Measurements from ENCODE around the gene SERPINA4.
"Not testable (repeated sequence)": the region's sequence is repeated elsewhere in the genome, so short reads cannot be mapped to it uniquely, and the experiment has no call there.

Gene SERPINA4

DNA sequence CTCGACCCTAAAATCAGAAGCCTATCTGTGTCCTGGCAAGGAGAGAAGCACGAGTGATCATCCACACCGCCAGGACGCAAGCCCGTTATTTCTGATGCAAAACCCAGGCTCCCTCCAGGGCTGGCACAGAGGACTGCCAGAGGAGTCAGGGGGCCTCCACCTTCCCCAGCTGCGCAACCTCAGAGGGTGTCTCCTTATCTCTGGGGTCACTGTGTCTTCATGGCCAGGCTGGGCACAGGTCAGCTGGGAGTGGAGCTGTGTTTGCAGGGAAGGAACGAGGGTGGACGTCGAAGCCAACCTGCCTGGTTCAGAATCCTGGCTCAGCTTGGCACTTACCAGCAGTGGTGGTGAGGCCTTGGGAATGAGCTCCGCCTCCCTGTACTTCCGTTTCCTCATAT lies 38.9 kb downstream of the SERPINA4 start:
- H3K4me1 Mint-ChIP-seq (ENCODE audit: low read depth) = no peaks in the 10 kb centered on the region
- H3K27me3 Mint-ChIP-seq = peaks cover 2% of the 10 kb centered on the region
- no peak overlapping the region for H3K4me3 Mint-ChIP-seq
- no peak overlapping the region for H3K27ac Mint-ChIP-seq
- no peaks in the 10 kb centered on the region for H3K36me3 Mint-ChIP-seq
- no peaks in the 10 kb centered on the region for H3K9me3 Mint-ChIP-seq (ENCODE audit: low read depth)

DNA sequence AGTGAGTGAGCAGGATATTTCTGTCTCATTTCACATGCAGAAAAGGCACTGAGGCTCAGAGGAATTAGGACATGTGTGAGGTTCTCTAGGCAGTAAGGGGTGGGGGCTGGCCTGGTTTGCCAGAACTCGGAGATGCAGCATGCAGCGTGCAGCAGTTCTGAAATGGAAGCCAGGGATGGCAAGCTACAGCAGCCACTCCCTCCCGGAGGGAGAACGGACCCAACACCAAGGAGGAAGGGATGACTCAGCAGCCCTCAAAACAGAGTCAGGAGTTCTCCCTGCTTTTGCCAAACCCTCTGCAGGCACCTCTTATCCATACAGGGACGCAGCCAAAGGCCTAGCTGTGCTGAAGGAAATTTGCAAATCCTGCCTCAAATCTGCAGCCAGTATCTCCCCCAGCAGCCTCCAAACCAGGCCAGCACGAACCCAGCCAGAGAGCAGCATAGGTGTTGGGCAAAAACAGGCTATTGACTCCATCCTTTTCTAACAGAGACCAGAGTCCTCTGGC lies 40.7 kb downstream of the SERPINA4 start:
- Mint-ChIP-seq H3K36me3 (no peaks in the 10 kb centered on the region), H3K4me1 (ENCODE audit: low read depth) (no peaks in the 10 kb centered on the region), H3K4me3 (no peak overlapping the region), H3K9me3 (ENCODE audit: low read depth) (no peaks in the 10 kb centered on the region), H3K27ac (no peak overlapping the region), H3K27me3 (no peaks in the 10 kb centered on the region)

DNA sequence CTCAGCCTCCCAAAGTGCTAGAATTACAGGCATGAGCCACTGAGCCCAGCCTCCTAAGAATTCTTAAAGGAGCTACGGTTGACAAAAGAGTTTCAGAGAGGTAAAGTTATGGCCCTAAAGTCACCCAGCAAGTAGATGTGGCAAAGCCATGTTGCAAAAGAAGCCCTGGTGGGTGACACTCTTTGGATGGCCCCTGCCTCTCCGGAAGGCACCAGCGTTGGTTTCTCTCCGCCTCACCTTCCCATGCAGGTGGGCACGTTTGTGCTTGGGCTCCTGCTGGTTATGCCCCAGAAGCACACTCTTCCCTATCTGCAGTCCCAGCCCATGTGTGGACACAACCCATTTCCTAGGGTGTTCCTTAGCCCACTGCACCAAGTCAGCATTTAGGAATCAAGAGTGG lies 41.5 kb downstream of the SERPINA4 start:
- Mint-ChIP-seq H3K4me1 (ENCODE audit: low read depth) (no peaks in the 10 kb centered on the region), H3K36me3 (no peaks in the 10 kb centered on the region), H3K9me3 (ENCODE audit: low read depth) (peaks cover 5% of the 10 kb centered on the region), H3K27ac (no peak overlapping the region), H3K27me3 (peaks cover 2% of the 10 kb centered on the region), H3K4me3 (no peak overlapping the region)

DNA sequence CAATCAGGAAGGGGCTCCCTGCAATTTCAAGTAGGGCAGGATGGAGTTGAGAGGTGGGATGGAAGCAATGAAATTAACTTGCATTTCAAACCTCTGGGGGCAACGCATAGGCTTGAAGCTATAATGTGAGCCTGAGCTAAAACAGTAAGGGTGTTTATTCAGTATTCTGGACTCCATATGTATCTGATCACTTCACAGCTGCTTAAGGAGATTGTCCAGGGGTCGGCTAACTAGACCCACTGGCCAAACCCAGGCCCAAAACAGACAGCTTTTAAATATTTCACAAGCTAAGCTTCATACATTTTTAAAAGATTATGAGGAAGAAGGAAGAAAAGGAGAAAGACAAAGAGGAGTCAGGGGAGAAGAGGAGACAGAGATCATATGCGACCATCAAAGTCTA lies 44.1 kb downstream of the SERPINA4 start:
- no peak overlapping the region for H3K4me3 Mint-ChIP-seq
- no peaks in the 10 kb centered on the region for H3K4me1 Mint-ChIP-seq (ENCODE audit: low read depth)
- H3K9me3 Mint-ChIP-seq (ENCODE audit: low read depth) = peaks cover 5% of the 10 kb centered on the region
- H3K27ac Mint-ChIP-seq = no peak overlapping the region
- H3K36me3 Mint-ChIP-seq = no peaks in the 10 kb centered on the region
- H3K27me3 Mint-ChIP-seq = peaks cover 2% of the 10 kb centered on the region

DNA sequence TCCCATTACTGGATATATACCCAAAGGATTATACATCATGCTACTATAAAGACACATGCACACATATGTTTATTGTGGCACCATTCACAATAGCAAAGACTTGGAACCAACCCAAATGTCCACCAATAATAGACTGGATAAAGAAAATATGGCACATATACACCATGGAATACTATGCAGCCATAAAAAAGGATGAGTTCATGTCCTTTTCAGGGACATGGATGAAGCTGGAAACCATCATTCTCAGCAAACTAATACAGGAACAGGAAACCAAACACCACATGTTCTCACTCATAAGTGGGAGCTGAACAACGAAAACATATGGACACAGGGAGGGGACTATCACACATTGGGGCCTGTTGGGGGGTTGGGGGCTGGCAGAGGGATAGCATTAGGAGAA lies 47.7 kb downstream of the SERPINA4 start:
- not testable (repeated sequence) for H3K9me3 Mint-ChIP-seq (ENCODE audit: low read depth); H3K27ac Mint-ChIP-seq; H3K27me3 Mint-ChIP-seq; H3K4me3 Mint-ChIP-seq; H3K4me1 Mint-ChIP-seq (ENCODE audit: low read depth); H3K36me3 Mint-ChIP-seq

DNA sequence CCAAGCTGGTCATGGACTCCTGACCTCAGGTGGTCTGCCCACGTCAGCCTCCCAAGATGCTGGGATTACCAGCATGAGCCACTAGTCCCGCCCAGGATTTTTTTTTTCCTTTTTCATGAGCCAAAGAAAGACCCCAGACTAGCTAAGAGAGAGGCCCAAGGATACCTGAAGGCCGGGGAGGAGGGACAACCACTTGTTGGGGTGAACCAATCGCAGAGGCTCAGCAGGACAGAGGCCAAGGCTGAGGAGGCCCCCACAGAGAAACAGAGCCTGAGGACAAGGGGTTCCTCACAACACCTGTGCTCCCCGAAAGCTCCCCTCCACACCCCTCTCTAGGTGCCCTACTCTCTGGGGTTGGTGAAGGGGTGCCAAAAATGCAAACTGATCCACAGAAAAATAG lies 49.9 kb downstream of the SERPINA4 start:
- H3K4me3 Mint-ChIP-seq = no peak overlapping the region
- H3K36me3 Mint-ChIP-seq = no peaks in the 10 kb centered on the region
- no peaks in the 10 kb centered on the region for H3K4me1 Mint-ChIP-seq (ENCODE audit: low read depth)
- H3K27ac Mint-ChIP-seq = no peak overlapping the region
- H3K27me3 Mint-ChIP-seq = peaks cover 2% of the 10 kb centered on the region
- H3K9me3 Mint-ChIP-seq (ENCODE audit: low read depth) = peaks cover 5% of the 10 kb centered on the region

DNA sequence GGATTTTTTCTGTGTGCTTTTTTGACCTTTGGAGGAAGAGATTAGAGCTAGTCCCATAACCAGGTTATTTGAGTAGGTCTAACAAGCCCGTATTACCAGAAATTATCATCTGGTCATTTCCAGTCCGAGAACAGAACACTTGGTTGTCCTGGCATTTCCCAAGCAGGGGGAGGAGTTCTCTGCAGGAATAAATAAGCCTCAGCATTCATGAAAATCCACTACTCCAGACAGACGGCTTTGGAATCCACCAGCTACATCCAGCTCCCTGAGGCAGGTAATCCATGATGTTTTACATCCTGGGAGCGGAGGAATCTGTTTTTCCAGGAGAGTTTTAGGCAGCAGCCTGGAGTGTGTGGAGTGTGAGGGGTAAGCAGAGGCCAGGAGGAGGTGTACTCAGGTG lies 50.9 kb downstream of the SERPINA4 start, which contains the start of gene SERPINA3:
SERPINA3 (plus strand) TSS at position 218 of the 400 bp plus-strand sequence. CDS start 2,051 bp downstream, outside the sequence.
- Mint-ChIP-seq H3K36me3 (no peaks in the 10 kb centered on the region), H3K27ac (no peak within 1 kb of the TSS), H3K4me3 (no peak within 1 kb of the TSS), H3K9me3 (ENCODE audit: low read depth) (peaks cover 5% of the 10 kb centered on the region), H3K27me3 (peaks cover 2% of the 10 kb centered on the region), H3K4me1 (ENCODE audit: low read depth) (no peaks in the 10 kb centered on the region)

DNA sequence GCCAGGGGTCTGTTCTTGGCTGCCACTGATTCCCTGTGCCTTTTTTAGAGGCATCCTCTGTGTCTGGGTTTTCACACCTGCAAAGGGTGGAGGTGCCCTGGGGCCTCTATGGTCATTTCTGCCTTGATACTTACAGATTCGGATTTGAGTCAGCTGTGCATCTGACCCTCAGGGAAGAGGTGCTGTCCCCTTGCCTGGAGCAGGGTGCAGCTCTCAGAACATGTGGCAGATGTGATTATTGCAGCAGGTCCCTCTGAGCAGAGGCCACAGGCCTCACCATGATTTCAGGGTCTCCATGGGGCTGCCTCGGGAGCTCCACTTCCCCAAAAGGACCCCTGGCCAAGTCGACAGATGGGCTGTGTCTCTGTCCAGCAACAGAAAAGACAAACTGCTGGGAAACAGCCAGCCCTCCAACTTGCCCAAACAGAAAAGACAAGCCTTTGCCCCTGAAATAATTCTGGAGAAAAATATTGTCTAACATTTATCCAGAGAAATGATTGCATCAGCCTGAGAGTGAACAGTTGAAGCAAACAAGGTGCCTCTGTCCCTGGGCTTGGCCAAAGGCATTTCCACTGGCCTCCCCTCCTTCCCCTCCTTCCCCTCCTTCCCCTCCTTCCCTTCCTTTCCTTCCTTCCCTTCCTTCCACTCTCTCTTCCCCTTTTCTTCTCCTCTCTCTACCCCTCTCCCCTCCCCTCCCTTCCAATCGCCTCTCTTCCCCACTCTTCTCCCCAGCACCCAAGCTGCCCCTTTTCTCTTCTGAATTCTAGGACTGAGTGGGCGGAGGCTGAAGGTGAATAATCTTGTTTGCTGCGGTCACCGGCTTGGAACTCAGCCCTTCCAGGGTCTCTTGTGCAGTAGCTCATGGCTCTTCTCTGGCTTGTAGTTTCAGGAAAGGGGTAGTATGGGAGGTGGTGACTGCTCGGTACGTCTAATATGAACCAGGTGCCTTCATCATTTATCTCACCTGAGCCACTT lies 51.6 kb downstream of the SERPINA4 start:
- Mint-ChIP-seq H3K4me1 (ENCODE audit: low read depth) (no peaks in the 10 kb centered on the region), H3K9me3 (ENCODE audit: low read depth) (peaks cover 8% of the 10 kb centered on the region), H3K27ac (no peak overlapping the region), H3K27me3 (no peaks in the 10 kb centered on the region), H3K4me3 (no peak overlapping the region), H3K36me3 (no peaks in the 10 kb centered on the region)

DNA sequence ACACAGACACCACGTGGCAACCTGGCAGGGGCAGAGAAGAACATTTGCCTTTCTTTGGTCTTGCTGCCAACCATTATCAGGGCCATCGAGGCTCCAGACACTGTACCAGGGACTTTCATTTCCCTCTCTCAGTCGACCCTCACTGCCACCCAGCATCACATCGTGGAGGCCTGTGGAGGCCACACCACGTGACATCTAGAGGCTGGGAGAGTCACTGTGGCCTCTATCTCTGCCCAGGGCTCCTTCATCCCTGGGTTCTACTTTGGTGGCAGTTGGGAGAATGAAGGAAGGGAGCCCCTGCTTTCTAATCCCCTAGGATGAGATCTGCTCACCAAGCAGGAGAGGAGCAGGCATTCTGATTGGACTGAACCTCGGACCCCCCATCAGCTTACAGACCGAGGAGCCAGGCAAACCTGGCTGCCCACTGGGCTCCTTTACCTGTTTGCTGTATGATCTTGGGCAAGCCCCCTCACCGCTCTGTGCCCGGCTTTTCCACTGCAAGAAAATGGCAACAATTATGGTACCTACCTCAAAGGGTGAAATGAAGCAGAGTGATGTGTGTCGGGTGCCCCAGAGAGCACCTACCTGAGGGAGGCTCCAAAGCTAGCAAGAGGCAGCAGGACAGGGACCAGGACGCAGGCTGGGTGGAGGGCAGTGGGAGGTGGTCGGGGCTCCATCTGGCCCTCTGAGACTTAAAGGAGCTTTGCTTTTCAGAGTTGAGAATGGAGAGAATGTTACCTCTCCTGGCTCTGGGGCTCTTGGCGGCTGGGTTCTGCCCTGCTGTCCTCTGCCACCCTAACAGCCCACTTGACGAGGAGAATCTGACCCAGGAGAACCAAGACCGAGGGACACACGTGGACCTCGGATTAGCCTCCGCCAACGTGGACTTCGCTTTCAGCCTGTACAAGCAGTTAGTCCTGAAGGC lies 52.7 kb downstream of the SERPINA4 start:
- peaks cover 3% of the 10 kb centered on the region for H3K36me3 Mint-ChIP-seq
- H3K27ac Mint-ChIP-seq = no peak overlapping the region
- no peaks in the 10 kb centered on the region for H3K27me3 Mint-ChIP-seq
- peaks cover 17% of the 10 kb centered on the region for H3K9me3 Mint-ChIP-seq (ENCODE audit: low read depth)
- no peak overlapping the region for H3K4me3 Mint-ChIP-seq
- H3K4me1 Mint-ChIP-seq (ENCODE audit: low read depth) = no peaks in the 10 kb centered on the region

DNA sequence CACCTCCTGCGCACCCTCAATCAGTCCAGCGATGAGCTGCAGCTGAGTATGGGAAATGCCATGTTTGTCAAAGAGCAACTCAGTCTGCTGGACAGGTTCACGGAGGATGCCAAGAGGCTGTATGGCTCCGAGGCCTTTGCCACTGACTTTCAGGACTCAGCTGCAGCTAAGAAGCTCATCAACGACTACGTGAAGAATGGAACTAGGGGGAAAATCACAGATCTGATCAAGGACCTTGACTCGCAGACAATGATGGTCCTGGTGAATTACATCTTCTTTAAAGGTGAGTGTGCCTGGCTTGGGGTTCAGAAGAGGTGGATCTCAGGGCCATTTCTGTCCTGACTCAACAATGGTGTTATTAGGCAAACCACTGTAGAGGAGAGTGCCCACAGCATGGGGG lies 53.6 kb downstream of the SERPINA4 start:
- Mint-ChIP-seq H3K27ac (no peak overlapping the region), H3K27me3 (no peaks in the 10 kb centered on the region), H3K36me3 (peaks cover 3% of the 10 kb centered on the region), H3K4me3 (no peak overlapping the region), H3K4me1 (ENCODE audit: low read depth) (no peaks in the 10 kb centered on the region), H3K9me3 (ENCODE audit: low read depth) (peaks cover 18% of the 10 kb centered on the region)

DNA sequence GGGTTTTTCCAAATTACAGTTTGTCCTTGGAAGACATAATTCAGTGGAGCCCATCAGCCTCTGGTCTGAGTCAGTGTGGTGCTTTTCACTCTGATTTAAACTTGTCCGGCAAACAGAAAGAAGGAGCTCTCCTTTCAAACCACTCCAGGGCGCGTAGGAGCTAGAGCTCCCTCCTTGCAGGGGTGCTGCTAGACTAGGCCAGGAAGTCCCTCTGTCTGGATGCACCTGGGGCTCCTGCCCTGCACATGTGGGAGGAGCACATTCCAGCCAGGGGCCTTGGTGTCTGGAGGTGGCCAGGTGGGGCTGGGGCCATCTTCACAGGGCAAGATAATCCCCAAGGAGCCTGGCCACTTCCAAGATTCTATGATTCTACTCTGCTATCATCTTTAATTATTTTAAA lies 54.0 kb downstream of the SERPINA4 start:
- H3K4me1 Mint-ChIP-seq (ENCODE audit: low read depth) = no peaks in the 10 kb centered on the region
- H3K9me3 Mint-ChIP-seq (ENCODE audit: low read depth) = peaks cover 18% of the 10 kb centered on the region
- no peak overlapping the region for H3K27ac Mint-ChIP-seq
- H3K27me3 Mint-ChIP-seq = no peaks in the 10 kb centered on the region
- no peak overlapping the region for H3K4me3 Mint-ChIP-seq
- peaks cover 3% of the 10 kb centered on the region for H3K36me3 Mint-ChIP-seq

DNA sequence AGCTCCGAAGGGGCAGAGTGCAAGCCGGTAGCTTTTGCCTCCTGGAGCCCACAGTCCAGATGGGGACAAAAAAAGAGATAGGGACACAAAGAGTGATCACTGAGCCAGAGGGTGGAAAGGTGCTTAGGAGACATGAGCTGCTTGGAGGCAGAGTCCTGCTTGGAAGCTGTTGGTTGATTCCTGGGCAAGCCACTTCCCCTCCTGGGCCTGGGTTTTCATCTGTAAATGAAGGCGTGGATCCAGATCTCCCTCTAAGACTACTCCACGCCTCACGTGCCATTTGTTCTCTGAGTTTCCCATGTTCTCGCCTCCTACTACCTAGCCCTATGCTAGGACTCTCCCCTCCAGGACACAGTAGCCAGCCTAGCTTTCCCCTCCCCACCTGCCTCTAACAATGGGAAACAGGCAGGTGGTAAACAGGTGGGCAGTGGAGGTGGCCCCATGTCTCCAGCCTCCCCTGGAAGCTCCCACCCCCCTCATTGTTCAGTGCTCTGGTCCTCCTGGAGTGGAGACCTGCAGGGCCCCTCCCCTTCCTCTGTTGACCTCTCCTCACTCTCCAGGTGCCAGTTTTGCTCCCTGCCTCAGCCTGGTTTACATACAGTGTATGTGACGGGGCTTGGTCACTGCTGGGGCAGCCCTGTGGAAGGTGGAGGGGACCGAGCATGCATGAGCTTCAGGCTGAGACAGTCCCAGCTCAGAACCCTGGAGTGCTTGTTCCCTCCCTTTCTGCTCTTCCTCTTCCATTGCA lies 54.8 kb downstream of the SERPINA4 start:
- H3K27ac Mint-ChIP-seq = no peak overlapping the region
- H3K27me3 Mint-ChIP-seq = no peaks in the 10 kb centered on the region
- H3K4me1 Mint-ChIP-seq (ENCODE audit: low read depth) = no peaks in the 10 kb centered on the region
- peaks cover 3% of the 10 kb centered on the region for H3K36me3 Mint-ChIP-seq
- peaks cover 18% of the 10 kb centered on the region for H3K9me3 Mint-ChIP-seq (ENCODE audit: low read depth)
- no peak overlapping the region for H3K4me3 Mint-ChIP-seq

DNA sequence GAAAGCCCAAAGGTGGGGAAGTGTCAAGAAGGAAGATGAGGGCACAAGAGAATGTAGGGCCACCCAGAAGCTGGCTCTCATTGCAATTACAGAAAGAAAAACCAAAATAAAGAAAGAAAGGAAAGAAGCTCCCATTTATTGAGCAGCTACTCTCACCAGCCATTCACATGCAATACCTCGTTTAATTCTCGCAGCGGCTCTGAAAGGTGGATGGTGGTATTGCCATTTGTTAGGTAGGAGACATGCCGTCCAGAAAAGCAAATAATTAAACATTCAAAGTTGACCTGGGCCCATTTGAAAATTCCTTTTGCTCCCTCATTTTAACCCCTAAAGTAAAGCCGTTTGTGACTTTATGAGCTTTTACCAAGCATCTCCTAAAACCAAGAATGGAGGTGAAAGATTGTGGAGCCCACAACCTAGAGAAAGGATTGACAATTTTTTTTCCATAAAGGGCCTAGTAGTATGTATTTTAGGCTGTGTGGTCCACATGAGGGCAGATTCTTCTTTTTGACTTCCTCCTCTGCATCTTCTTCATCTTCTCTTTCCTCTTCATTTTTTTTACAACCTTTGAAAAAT lies 56.2 kb downstream of the SERPINA4 start:
- peaks cover 18% of the 10 kb centered on the region for H3K9me3 Mint-ChIP-seq (ENCODE audit: low read depth)
- H3K27ac Mint-ChIP-seq = no peak overlapping the region
- no peak overlapping the region for H3K4me3 Mint-ChIP-seq
- no peaks in the 10 kb centered on the region for H3K27me3 Mint-ChIP-seq
- no peaks in the 10 kb centered on the region for H3K4me1 Mint-ChIP-seq (ENCODE audit: low read depth)
- peaks cover 3% of the 10 kb centered on the region for H3K36me3 Mint-ChIP-seq
